ENCODE measurements around the gene SGPP1. TPM values are rescaled to one million over a fixed set of nuclear protein-coding genes. Genes with fewer than 3 reads are reported as not detected.
"Not testable (repeated sequence)": the region's sequence is repeated elsewhere in the genome, so short reads cannot be mapped to it uniquely, and the experiment has no call there.

The SGPP1 gene
- total RNA-seq, 2 experiments from 2014 or later, result 18.2 to 19.9 TPM

DNA sequence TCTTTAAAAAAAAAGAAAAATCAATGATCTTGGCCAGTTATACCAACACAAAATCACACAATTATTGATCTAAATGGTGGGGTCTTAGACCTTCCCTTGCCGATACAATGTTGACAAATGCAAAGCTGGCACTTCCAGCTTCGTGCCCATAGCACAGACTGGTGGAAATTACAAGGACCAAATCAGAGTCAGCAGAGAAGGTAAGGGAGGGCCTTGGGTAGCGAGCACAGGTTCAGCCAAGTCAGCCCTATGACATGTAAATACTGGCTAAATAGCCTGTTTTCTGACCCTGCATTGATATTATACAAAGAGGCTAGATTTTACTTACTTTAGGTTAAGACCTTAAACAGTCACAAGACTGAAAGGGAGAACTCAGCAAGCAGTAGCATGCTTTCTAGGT, 55.9 kb downstream of the SGPP1 start:
- Mint-ChIP-seq H3K27ac (no peak overlapping the region), H3K4me3 (no peak overlapping the region), H3K9me3 (ENCODE audit: insufficient read depth) (no peaks in the 10 kb centered on the region), H3K4me1 (ENCODE audit: low read depth) (no peaks in the 10 kb centered on the region), H3K27me3 (ENCODE audit: low read depth) (no peaks in the 10 kb centered on the region), H3K36me3 (ENCODE audit: low read depth) (peaks cover 2% of the 10 kb centered on the region)
- CTCF ChIA-PET, result interaction anchor here (1.2 kb wide), 1 partner anchor 98 kb away, joined by 3 read pairs; no protein-coding TSS in a partner anchor
- ATAC-seq, result no peak
- POLR2A ChIA-PET, result no interaction called here
- no peak for DNase-seq

DNA sequence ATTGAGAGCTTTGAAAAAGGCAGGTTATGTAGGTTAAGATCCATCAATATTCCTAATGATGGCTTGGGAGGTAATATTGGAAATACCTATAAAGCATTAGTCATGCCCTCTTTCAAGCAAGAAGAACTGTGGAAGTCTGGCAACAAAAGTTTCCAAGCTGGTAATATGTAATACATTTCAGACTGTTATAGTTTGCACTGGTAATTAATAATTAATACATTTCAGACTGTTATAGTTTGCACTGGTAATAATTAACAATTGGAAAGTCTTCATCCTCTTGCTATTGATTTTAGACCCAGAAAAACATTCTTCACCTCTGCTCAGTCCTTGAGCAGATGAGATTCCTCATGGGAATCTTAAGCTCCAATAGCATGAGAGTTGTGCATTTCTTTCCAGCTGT, 57.2 kb downstream of the SGPP1 start:
- H3K4me3 Mint-ChIP-seq, result no peak overlapping the region
- ChIA-PET POLR2A (no interaction called here), CTCF (interaction anchor here (1.2 kb wide), 1 partner anchor 99 kb away, joined by 3 read pairs; no protein-coding TSS in a partner anchor)
- DNase-seq (no peak), ATAC-seq (no peak)
- H3K4me1 Mint-ChIP-seq (ENCODE audit: low read depth), result no peaks in the 10 kb centered on the region
- H3K9me3 Mint-ChIP-seq (ENCODE audit: insufficient read depth), result no peaks in the 10 kb centered on the region
- no peaks in the 10 kb centered on the region for H3K36me3 Mint-ChIP-seq (ENCODE audit: low read depth)
- H3K27ac Mint-ChIP-seq, result no peak overlapping the region
- H3K27me3 Mint-ChIP-seq (ENCODE audit: low read depth), result no peaks in the 10 kb centered on the region

DNA sequence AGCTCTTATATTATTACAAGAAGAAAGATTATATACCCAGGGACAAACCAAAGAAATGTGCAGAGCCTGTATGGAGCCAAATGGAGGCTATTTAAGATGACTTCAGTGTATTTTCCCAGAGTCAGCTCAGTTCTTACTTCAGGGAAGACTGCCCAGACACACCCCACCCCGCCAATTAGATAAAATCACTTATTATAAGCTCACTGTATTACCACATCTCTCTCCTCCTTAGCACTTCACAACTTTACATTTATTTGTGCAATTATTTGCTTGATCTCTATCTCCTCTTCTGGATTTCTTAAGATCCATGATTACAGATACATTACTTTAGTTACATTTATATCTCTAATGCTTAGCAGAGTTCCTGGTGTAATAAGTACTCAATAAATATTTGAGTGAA, 61.5 kb downstream of the SGPP1 start:
- ChIA-PET POLR2A (no interaction called here), CTCF (interaction anchor here (0.8 kb wide), 1 partner anchor 70 kb away, joined by 3 read pairs; no protein-coding TSS in a partner anchor)
- H3K4me1 Mint-ChIP-seq (ENCODE audit: low read depth), result no peaks in the 10 kb centered on the region
- H3K4me3 Mint-ChIP-seq, result no peak overlapping the region
- H3K27ac Mint-ChIP-seq, result no peak overlapping the region
- no peaks in the 10 kb centered on the region for H3K9me3 Mint-ChIP-seq (ENCODE audit: insufficient read depth)
- no peaks in the 10 kb centered on the region for H3K36me3 Mint-ChIP-seq (ENCODE audit: low read depth)
- H3K27me3 Mint-ChIP-seq (ENCODE audit: low read depth), result no peaks in the 10 kb centered on the region
- ATAC-seq (no peak), DNase-seq (no peak)

DNA sequence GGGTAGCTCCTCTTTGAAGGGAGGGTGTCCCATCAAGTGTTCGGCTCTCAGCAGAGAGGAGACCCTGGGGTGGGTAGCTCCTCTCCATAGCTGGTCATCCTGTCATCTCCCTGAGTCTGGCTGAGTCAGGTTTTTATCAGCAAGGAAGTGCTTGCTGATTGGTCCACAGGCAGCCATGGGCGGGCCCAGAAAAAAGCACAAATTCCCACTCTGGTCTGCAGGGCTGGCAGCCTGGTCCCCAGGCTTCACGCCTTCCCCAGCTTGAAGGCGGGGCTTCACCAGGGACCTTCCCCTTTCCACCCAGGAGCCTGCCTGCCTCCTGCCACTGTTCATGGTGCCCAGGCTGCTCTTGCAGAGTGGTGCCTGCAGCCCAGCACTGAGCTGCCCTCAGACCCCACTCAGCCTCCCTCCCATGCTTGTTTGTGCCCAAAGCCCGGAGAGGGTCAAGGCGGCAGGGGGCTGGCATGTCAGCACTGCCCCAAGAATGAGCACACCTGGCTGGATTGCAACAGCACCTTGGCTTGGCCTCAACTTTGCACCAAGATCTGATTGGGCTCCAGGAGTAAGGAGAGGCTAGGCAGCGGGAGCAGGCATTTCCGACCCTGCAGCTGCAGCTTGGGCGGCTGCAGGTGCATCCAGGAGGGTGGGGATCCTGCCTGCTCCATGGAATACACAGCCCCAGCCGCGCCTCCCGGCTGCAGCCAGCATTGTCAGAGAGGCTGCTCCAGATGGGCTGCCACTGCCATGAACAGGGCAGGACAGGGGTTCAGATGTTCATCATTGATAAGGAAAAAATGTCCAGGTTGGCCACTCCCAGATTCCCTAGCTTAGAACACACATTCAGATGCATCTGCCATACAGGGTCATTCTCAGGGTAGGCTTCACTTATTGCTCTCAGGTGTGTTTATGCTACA, 64.2 kb downstream of the SGPP1 start:
- H3K9me3 Mint-ChIP-seq (ENCODE audit: insufficient read depth), result no peaks in the 10 kb centered on the region
- H3K36me3 Mint-ChIP-seq (ENCODE audit: low read depth), result no peaks in the 10 kb centered on the region
- no peaks in the 10 kb centered on the region for H3K4me1 Mint-ChIP-seq (ENCODE audit: low read depth)
- H3K27me3 Mint-ChIP-seq (ENCODE audit: low read depth), result no peaks in the 10 kb centered on the region
- ChIA-PET POLR2A (interaction anchor here (1.5 kb wide), 1 partner anchor 11 kb away, joined by 5 read pairs; no protein-coding TSS in a partner anchor), CTCF (interaction anchor here (0.9 to 1.2 kb wide), 2 partner anchors 12 to 106 kb away, joined by 3 to 4 read pairs; no protein-coding TSS in a partner anchor)
- ATAC-seq (peak; percentile 27), DNase-seq (no peak)
- no peak overlapping the region for H3K4me3 Mint-ChIP-seq
- H3K27ac Mint-ChIP-seq, result no peak overlapping the region

DNA sequence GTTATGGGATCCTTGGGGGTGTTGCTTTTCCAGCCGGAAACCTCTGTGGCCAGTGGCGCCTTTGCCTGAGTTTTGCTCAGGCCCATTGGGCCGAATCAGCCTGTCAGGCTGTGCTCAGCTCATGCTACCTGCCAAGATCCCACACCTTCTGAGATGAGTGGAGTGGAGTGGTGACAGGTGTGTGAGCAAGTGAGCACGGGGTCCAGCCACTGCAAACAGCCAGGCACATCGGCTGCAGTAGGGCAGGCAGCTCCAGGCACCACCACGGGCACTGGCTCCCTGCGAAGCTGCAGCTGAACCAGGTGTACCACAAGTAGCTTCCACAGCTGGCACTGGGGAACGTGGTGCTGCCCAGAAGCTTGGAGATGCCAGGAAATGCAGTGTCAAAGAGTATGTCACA, 65.1 kb downstream of the SGPP1 start:
- no peak overlapping the region for H3K27ac Mint-ChIP-seq
- ATAC-seq (no peak), DNase-seq (no peak)
- no peaks in the 10 kb centered on the region for H3K27me3 Mint-ChIP-seq (ENCODE audit: low read depth)
- no peak overlapping the region for H3K4me3 Mint-ChIP-seq
- ChIA-PET POLR2A (interaction anchor here (1.5 kb wide), 1 partner anchor 10 kb away, joined by 5 read pairs; no protein-coding TSS in a partner anchor), CTCF (interaction anchor here (0.9 to 1.2 kb wide), 3 partner anchors 12 to 270 kb away, joined by 3 to 4 read pairs (median 3); no protein-coding TSS in a partner anchor)
- H3K4me1 Mint-ChIP-seq (ENCODE audit: low read depth), result no peaks in the 10 kb centered on the region
- no peaks in the 10 kb centered on the region for H3K36me3 Mint-ChIP-seq (ENCODE audit: low read depth)
- H3K9me3 Mint-ChIP-seq (ENCODE audit: insufficient read depth), result no peaks in the 10 kb centered on the region

DNA sequence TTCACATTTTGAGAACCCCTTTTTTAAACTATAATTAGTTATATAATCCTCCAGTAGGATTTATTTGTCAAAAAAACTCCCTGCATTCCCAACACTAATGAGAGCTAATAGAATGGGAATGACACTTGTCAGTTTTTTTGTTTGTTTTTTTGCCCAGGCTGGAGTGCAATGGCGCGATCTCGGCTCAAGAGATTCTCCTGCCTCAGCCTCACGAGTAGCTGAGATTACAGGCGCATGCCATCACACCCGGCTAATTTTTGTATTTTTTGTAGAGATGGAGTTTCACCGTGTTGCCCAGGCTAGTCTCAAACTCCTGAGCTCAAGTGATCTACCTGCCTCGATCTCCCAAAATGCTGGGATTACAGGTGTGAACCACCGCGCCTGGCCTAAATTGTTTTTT, 66.0 kb downstream of the SGPP1 start:
- CTCF ChIA-PET; H3K9me3 Mint-ChIP-seq (ENCODE audit: insufficient read depth): not testable (repeated sequence)

DNA sequence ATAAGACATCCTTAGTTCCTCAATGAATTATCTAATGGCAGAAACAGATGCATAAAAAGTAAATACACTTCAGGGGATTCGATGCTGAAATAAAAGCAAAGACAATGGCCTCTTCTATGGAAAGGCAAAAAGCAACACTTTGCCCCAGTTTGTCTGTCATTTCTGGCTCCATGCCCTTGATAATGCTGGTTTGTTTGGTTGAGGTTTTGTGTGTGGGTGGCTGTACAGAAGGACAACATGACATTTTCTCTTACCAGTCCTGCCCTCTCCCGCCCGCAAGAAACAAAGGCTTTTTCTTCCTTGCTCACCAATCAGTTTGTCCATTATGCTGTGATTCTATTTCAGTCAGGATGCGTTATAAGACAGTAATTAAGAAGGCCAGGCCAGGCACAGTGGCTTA, 68.1 kb downstream of the SGPP1 start:
- ATAC-seq, result no peak
- CTCF ChIA-PET, result no interaction called here
- H3K9me3 Mint-ChIP-seq (ENCODE audit: insufficient read depth), result no peaks in the 10 kb centered on the region

More for the DNA sequence above, 66.0 kb downstream of the SGPP1 start:
- DNase-seq; H3K4me3 Mint-ChIP-seq; H3K36me3 Mint-ChIP-seq (ENCODE audit: low read depth); H3K27ac Mint-ChIP-seq; H3K27me3 Mint-ChIP-seq (ENCODE audit: low read depth); ATAC-seq; H3K4me1 Mint-ChIP-seq (ENCODE audit: low read depth): not testable (repeated sequence)
- POLR2A ChIA-PET, result interaction anchor here (1.0 to 1.5 kb wide), 2 partner anchors 10 to 20 kb away, joined by 3 to 5 read pairs; partner anchors contain the start of gene WDR89

DNA sequence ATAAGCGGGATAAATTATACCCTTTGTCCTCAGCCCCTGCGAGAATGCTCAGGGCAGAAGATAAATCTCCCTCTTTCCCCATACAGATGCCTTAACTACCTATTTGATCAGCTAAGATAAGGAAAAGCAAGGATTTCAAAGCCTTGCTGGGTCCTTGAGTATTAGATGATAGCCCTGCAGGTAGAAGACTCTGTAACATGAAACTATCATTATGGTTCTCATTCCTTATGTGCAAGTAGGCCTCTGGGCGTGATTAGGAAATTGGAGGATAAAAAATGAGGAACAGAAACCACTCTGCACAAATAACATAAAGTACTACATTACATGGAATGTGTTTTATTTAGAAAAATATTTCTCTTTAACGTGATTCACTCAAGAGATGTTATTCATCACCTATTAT, 71.7 kb downstream of the SGPP1 start:
- ATAC-seq (no peak), DNase-seq (no peak)
- Mint-ChIP-seq H3K36me3 (ENCODE audit: low read depth) (peaks cover 5% of the 10 kb centered on the region), H3K4me3 (no peak overlapping the region), H3K9me3 (ENCODE audit: insufficient read depth) (no peaks in the 10 kb centered on the region), H3K4me1 (ENCODE audit: low read depth) (peaks cover 5% of the 10 kb centered on the region), H3K27ac (no peak overlapping the region), H3K27me3 (ENCODE audit: low read depth) (no peaks in the 10 kb centered on the region)
- POLR2A ChIA-PET, result no interaction called here
- CTCF ChIA-PET, result interaction anchor here (1.1 kb wide), 1 partner anchor 13 kb away, joined by 3 read pairs; no protein-coding TSS in a partner anchor

More for the DNA sequence above, 68.1 kb downstream of the SGPP1 start:
- Mint-ChIP-seq H3K27me3 (ENCODE audit: low read depth) (no peaks in the 10 kb centered on the region), H3K4me1 (ENCODE audit: low read depth) (no peaks in the 10 kb centered on the region), H3K4me3 (no peak overlapping the region), H3K27ac (no peak overlapping the region), H3K36me3 (ENCODE audit: low read depth) (no peaks in the 10 kb centered on the region)
- POLR2A ChIA-PET, result no interaction called here
- no peak for DNase-seq

DNA sequence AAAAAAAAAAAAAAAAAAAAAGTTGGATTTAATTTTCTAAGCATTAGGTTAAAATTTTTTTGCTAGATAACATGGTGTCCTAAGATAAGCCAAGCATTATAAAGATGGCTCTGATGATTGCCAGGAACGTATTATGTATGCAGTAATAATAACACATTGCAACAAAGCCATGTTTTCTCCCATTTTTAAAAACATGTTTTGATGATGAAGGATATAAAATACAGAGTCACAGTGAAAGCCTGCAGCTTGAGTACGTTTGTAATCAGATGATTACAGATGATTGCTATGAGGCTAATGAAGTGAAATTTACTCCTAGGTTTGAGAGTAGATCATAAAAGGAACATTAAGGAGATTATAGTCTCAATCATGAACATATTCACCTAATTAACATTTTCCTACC, 72.9 kb downstream of the SGPP1 start:
- POLR2A ChIA-PET, result no interaction called here
- no peak overlapping the region for H3K27ac Mint-ChIP-seq
- no peak overlapping the region for H3K4me3 Mint-ChIP-seq
- DNase-seq (no peak), ATAC-seq (no peak)
- H3K9me3 Mint-ChIP-seq (ENCODE audit: insufficient read depth), result no peaks in the 10 kb centered on the region
- peaks cover 9% of the 10 kb centered on the region for H3K36me3 Mint-ChIP-seq (ENCODE audit: low read depth)
- CTCF ChIA-PET, result no interaction called here
- H3K4me1 Mint-ChIP-seq (ENCODE audit: low read depth), result peaks cover 14% of the 10 kb centered on the region
- H3K27me3 Mint-ChIP-seq (ENCODE audit: low read depth), result no peaks in the 10 kb centered on the region

DNA sequence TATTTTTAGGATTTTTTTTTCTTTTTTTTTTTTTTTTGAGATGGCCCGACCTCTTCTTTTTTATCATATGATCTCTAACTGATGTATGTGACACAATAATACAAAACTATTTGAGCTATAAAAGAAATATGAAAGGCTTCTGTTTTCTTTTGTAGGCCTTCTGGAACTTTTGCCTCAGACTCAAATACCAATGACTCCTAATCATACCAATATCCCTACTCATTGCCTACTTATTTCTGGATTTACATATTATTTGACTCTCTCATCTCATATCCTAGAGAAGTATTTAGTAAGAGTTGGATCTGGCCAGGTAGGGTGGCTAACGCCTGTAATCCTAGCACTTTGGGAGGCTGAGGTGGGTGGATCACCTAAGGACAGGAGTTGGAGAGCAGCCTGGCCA, 73.5 kb downstream of the SGPP1 start:
- no peak for ATAC-seq
- Mint-ChIP-seq H3K27ac (no peak overlapping the region), H3K4me1 (ENCODE audit: low read depth) (peaks cover 18% of the 10 kb centered on the region), H3K9me3 (ENCODE audit: insufficient read depth) (no peaks in the 10 kb centered on the region), H3K36me3 (ENCODE audit: low read depth) (peaks cover 9% of the 10 kb centered on the region), H3K27me3 (ENCODE audit: low read depth) (no peaks in the 10 kb centered on the region), H3K4me3 (no peak overlapping the region)
- DNase-seq, result no peak
- POLR2A ChIA-PET, result no interaction called here
- CTCF ChIA-PET, result no interaction called here

DNA sequence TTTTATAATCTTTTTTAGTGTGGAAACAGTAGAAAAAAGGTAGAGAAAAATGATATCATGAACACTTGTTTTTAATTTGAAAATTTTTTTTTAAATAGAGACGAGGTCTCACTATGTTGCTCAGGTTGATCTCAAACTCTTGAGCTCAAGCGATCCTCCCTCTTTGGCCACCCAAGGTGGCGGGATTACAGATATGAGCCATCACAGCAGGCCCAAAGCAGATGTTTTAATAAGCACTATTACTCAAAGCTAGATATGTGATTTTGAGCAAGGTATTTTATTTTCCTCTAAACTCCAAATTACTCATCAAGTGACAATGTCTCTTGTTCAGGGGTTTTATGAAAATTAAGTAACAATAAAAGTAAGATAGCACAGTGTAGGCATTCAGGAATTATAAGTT, 75.5 kb downstream of the SGPP1 start:
- H3K4me3 Mint-ChIP-seq, result no peak overlapping the region
- H3K27ac Mint-ChIP-seq, result no peak overlapping the region
- ChIA-PET CTCF (interaction anchor here (0.6 to 4.2 kb wide), 4 partner anchors 10 to 263 kb away, joined by 3 to 32 read pairs (median 13); partner anchors contain the start of gene WDR89), POLR2A (interaction anchor here (1.1 to 3.4 kb wide), 3 partner anchors 10 to 85 kb away, joined by 4 to 32 read pairs (median 5); partner anchors contain the start of gene WDR89)
- no peaks in the 10 kb centered on the region for H3K27me3 Mint-ChIP-seq (ENCODE audit: low read depth)
- H3K9me3 Mint-ChIP-seq (ENCODE audit: insufficient read depth), result no peaks in the 10 kb centered on the region
- ATAC-seq (no peak), DNase-seq (no peak)
- peaks cover 9% of the 10 kb centered on the region for H3K36me3 Mint-ChIP-seq (ENCODE audit: low read depth)
- peaks cover 18% of the 10 kb centered on the region for H3K4me1 Mint-ChIP-seq (ENCODE audit: low read depth)

Data from activated CD8-positive, alpha-beta T cell treated with anti-CD3 and anti-CD28 coated beads, Interleukin-2, amount 10 ng/mL, durations not matched to agents 7 days and 5 days (primary cell).